Activated CD8-positive, alpha-beta T cell treated with anti-CD3 and anti-CD28 coated beads for 36 hours (primary cell): Measurements from ENCODE around the gene KDM2B. TPM values are rescaled to one million over a fixed set of nuclear protein-coding genes. Genes with fewer than 3 reads are reported as not detected.

ENCODE experiments used
- ATAC-seq: fragments of 200-7000 bp; cut with Tn5 transposase; one replicate; pipeline ENCODE4 v1.10.0; 2021; ENCODE audit warnings: mild to moderate bottlenecking, moderate library complexity
- CTCF ChIA-PET: fragments of 350-600 bp; sonication (Branson Sonifier 250); formaldehyde crosslinking; loops from one replicate; lab custom pipeline; 2021; ENCODE audit warnings: antibody characterized with exemption; lab: Charles Lee
- POLR2A ChIA-PET: fragments of 350-600 bp; sonication (Branson Sonifier 250); formaldehyde crosslinking; loops from one replicate; lab custom pipeline; 2021; ENCODE audit warnings: antibody characterized with exemption; lab: Charles Lee
- DNase-seq: peaks from one replicate; pipeline ENCODE4 v3.0.0-alpha.2; 2020
- H3K27ac Mint-ChIP-seq: one replicate; pipeline ENCODE4 v1.8.0; 2021; ENCODE audit warnings: mild to moderate bottlenecking, mixed read lengths
- H3K27me3 Mint-ChIP-seq: one replicate; pipeline ENCODE4 v1.8.0; 2021; ENCODE audit warnings: mixed read lengths
- H3K36me3 Mint-ChIP-seq: one replicate; pipeline ENCODE4 v1.8.0; 2021; ENCODE audit warnings: low read depth, mixed read lengths
- H3K4me1 Mint-ChIP-seq: one replicate; pipeline ENCODE4 v1.8.0; 2021; ENCODE audit warnings: low read depth, mixed read lengths
- H3K4me3 Mint-ChIP-seq: one replicate; pipeline ENCODE4 v1.8.0; 2021; ENCODE audit warnings: mild to moderate bottlenecking, moderate library complexity, mixed read lengths
- H3K9me3 Mint-ChIP-seq: one replicate; pipeline ENCODE4 v1.8.0; 2021; ENCODE audit warnings: mixed read lengths
- CTCF ChIP-seq: fragments of 200-600 bp; IDR thresholded peaks from one replicate; pipeline ENCODE4 v1.8.0; 2022; ENCODE audit warnings: antibody characterized with exemption, mild to moderate bottlenecking
- intact Hi-C: fragments of 100-400 bp; cut with micrococcal nuclease; formaldehyde crosslinking; loops from one replicate; pipeline ENCODE4 v1.10.0; 2022
- total RNA-seq, 2 experiments: library from RNA; stranded (reverse); gene quantifications; one replicate each; pipeline ENCODE4 v1.2.3, GENCODE V29; 2021

Gene KDM2B
- total RNA-seq, 2 experiments from 2014 or later: 61.0 to 61.7 TPM

DNA sequence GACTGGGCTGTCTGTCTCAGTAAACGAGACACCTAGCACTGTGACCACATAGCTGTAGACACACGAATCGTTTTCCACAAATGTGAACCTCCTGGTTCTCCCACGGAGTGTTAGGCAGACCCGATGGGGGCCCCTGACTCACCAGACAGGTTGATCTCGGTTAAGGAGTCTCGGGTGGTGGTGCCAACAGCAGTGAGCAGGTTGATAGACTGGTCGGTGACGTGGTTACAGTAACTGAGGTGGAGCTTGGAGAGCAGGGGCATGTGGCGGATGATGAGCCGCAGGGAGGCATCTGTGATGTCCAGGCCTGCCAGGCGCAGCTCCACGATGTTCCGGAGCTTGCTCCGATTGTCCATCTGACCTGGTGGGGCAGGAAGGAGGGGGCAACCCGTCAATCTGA lies 141.1 kb downstream of the KDM2B start:
- Mint-ChIP-seq H3K27me3 (no peaks in the 10 kb centered on the region), H3K27ac (no peak overlapping the region), H3K36me3 (peaks cover 65% of the 10 kb centered on the region), H3K9me3 (peaks cover 2% of the 10 kb centered on the region), H3K4me1 (peaks cover 15% of the 10 kb centered on the region), H3K4me3 (no peak overlapping the region)
- ATAC-seq: no peak
- TF ChIP-seq CTCF: no peak
- DNase-seq: no peak
- POLR2A ChIA-PET: interaction anchor here (0.7 to 1.7 kb wide), 3 partner anchors 9 to 34 kb away, joined by 3 to 4 read pairs (median 4); no protein-coding TSS in a partner anchor
- intact Hi-C loops: loop anchor here (10.0 kb wide), 1 partner anchor 105 kb away; no protein-coding TSS in a partner anchor
- CTCF ChIA-PET: interaction anchor here (1.3 to 4.9 kb wide), 2 partner anchors 14 to 105 kb away, joined by 3 to 80 read pairs; no protein-coding TSS in a partner anchor

DNA sequence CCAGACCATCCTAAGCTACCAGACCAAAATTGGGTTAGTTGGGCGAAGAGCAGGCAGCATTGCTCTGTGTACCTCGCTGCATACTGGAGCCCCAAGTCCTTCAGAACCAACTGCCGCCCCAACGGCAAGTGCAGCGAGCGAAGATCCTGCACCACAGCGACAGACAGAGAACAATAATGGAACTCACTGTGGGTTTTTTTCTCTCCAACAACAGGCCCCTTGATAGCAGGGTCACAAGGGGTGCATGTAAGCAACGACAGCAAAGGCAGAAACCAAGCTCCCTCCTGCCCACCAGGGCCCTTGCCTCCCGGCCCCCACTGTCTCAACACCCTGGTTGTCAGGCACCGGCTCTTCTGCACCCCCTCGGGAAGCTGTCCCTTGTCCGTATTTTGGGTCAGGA lies 141.9 kb downstream of the KDM2B start:
- ChIA-PET CTCF (interaction anchor here (2.0 kb wide), 1 partner anchor 40 kb away, joined by 5 read pairs; no protein-coding TSS in a partner anchor), POLR2A (interaction anchor here (0.8 to 1.7 kb wide), 2 partner anchors 16 to 38 kb away, joined by 3 to 4 read pairs; no protein-coding TSS in a partner anchor)
- no peak for TF ChIP-seq CTCF
- intact Hi-C loops: no loop called here
- peaks cover 10% of the 10 kb centered on the region for H3K4me1 Mint-ChIP-seq
- no peak overlapping the region for H3K27ac Mint-ChIP-seq
- DNase-seq (no peak), ATAC-seq (no peak)
- H3K4me3 Mint-ChIP-seq: no peak overlapping the region
- H3K9me3 Mint-ChIP-seq: peaks cover 2% of the 10 kb centered on the region
- H3K27me3 Mint-ChIP-seq: no peaks in the 10 kb centered on the region
- peaks cover 63% of the 10 kb centered on the region for H3K36me3 Mint-ChIP-seq

GRCh38 chr12:121436706-121437105 lies 144.1 kb downstream of the KDM2B start:
- POLR2A ChIA-PET: no interaction called here
- Mint-ChIP-seq H3K9me3 (peaks cover 2% of the 10 kb centered on the region), H3K4me1 (peaks cover 2% of the 10 kb centered on the region), H3K27ac (no peak overlapping the region), H3K36me3 (peaks cover 74% of the 10 kb centered on the region), H3K4me3 (no peak overlapping the region), H3K27me3 (no peaks in the 10 kb centered on the region)
- intact Hi-C loops: no loop called here
- ATAC-seq: no peak
- CTCF ChIA-PET: no interaction called here
- DNase-seq: no peak
- no peak for TF ChIP-seq CTCF

GRCh38 chr12:121432740-121433480 lies 147.9 kb downstream of the KDM2B start:
- peak overlapping the region; percentile 60 for H3K27ac Mint-ChIP-seq
- peaks cover 75% of the 10 kb centered on the region for H3K36me3 Mint-ChIP-seq
- TF ChIP-seq CTCF: no peak
- ATAC-seq (no peak), DNase-seq (no peak)
- H3K9me3 Mint-ChIP-seq: peaks cover 2% of the 10 kb centered on the region
- no peaks in the 10 kb centered on the region for H3K27me3 Mint-ChIP-seq
- no peak overlapping the region for H3K4me3 Mint-ChIP-seq
- intact Hi-C loops: no loop called here
- POLR2A ChIA-PET: interaction anchor here (0.7 to 1.1 kb wide), 2 partner anchors 10 to 11 kb away, joined by 3 to 4 read pairs; no protein-coding TSS in a partner anchor
- H3K4me1 Mint-ChIP-seq: peaks cover 2% of the 10 kb centered on the region
- CTCF ChIA-PET: interaction anchor here (1.2 to 8.0 kb wide), 4 partner anchors 10 to 98 kb away, joined by 3 to 75 read pairs (median 4); no protein-coding TSS in a partner anchor
